A549 (cell line): Measurements from ENCODE around the gene MRFAP1. TPM values are rescaled to one million over a fixed set of nuclear protein-coding genes. Genes with fewer than 3 reads are reported as not detected.

Experiments used
- ATAC-seq, 2 experiments: fragments of 200-7000 bp in 1 of 2; fragments of >200 bp in 1 of 2; cut with Nextera tagmentation in 1 of 2; cut with Tn5 transposase in 1 of 2; 3 replicates each; pipeline versions ENCODE4 v1.8.0 to v1.9.1; 2018 to 2020; ENCODE audit warnings: mild to moderate bottlenecking in 1 of 2, moderate library complexity in 1 of 2
- CTCF ChIA-PET: fragments of 300-600 bp; sonication (Branson Sonifier 250); formaldehyde crosslinking; extraction: SDS; loops from one replicate; lab custom pipeline; 2021; ENCODE audit warnings: antibody characterized with exemption, inconsistent platforms; lab: Yijun Ruan, JAX
- POLR2A ChIA-PET: fragments of 350-600 bp; formaldehyde crosslinking; extraction: SDS; loops from one replicate; lab custom pipeline; 2021; ENCODE audit warnings: antibody characterized with exemption, inconsistent platforms; lab: Yijun Ruan, JAX
- DNase-seq, 2 experiments: peaks; one replicate each; pipeline versions ENCODE4 v3.0.0 to v3.0.0-alpha.2; 2011 to 2016; ENCODE audit warnings: low read depth in 1 of 2, low spot score in 1 of 2
- FAIRE-seq: peaks from 2 replicates; lab custom pipeline; 2011; peaks lifted over from hg19 to GRCh38; lab: Jason Lieb, UNC
- H3K27ac ChIP-seq, 2 experiments: fragments of >200 bp; sonication (Bioruptor Twin); formaldehyde crosslinking; 3 replicates each; pipeline ENCODE4 v1.5.1; 2016 to 2017
- H3K4me1 ChIP-seq: fragments of >200 bp; sonication (Bioruptor Twin); formaldehyde crosslinking; 3 replicates; pipeline ENCODE4 v1.6.1; 2016
- H3K4me2 ChIP-seq: fragments of >200 bp; sonication (Bioruptor Twin); formaldehyde crosslinking; 3 replicates; pipeline ENCODE4 v1.6.1; 2016
- H3K4me3 ChIP-seq: fragments of >200 bp; sonication (Bioruptor Twin); formaldehyde crosslinking; 3 replicates; pipeline ENCODE4 v1.5.1; 2016
- H3K9me3 ChIP-seq: fragments of >200 bp; sonication (Bioruptor Twin); formaldehyde crosslinking; 3 replicates; pipeline ENCODE4 v1.6.1; 2016
- ATOH8 ChIP-seq: fragments of 250-450 bp; sonication (Bioruptor Pico); IDR thresholded peaks from 2 replicates; pipeline ENCODE4 v1.5.0; 2020; ENCODE audit warnings: low read depth, mild to moderate bottlenecking, moderate library complexity
- CBX2 ChIP-seq: fragments of 200-600 bp; sonication (generic); IDR thresholded peaks from 2 replicates; pipeline ENCODE4 v1.6.1; 2016; ENCODE audit warnings: low read depth, mild to moderate bottlenecking, borderline replicate concordance
- CBX8 ChIP-seq: fragments of 200-600 bp; sonication (generic); IDR thresholded peaks from 2 replicates; pipeline ENCODE4 v1.6.1; 2016
- CHD4 ChIP-seq: fragments of 200-600 bp; sonication (generic); IDR thresholded peaks from 2 replicates; pipeline ENCODE4 v1.6.1; 2016; ENCODE audit warnings: antibody characterized with exemption, mild to moderate bottlenecking, borderline replicate concordance
- E2F6 ChIP-seq: IDR thresholded peaks from 2 replicates; pipeline ENCODE4 v1.6.1; 2012; ENCODE audit warnings: low read depth, borderline replicate concordance
- EHMT2 ChIP-seq: fragments of 200-600 bp; sonication (generic); IDR thresholded peaks from 2 replicates; pipeline ENCODE4 v1.6.1; 2016; ENCODE audit warnings: antibody characterized with exemption, low read depth, mild to moderate bottlenecking, moderate library complexity
- EP300 ChIP-seq, 2 experiments: fragments of >200 bp; sonication (Bioruptor Twin); formaldehyde crosslinking; IDR thresholded peaks; 2 replicates in 1 of 2; 3 replicates in 1 of 2; pipeline ENCODE4 v1.6.1; 2016 to 2017
- FOSL2 ChIP-seq, 2 experiments: fragments of 450-650 bp in 1 of 2; fragments of >200 bp in 1 of 2; sonication (Bioruptor Twin) in 1 of 2; formaldehyde crosslinking; IDR thresholded peaks; 2 replicates each; pipeline versions ENCODE4 v1.5.0 to v1.6.1; 2016 to 2020; ENCODE audit warnings: mild to moderate bottlenecking in 1 of 2, moderate library complexity in 1 of 2
- HDAC2 ChIP-seq: fragments of 200-600 bp; sonication (generic); IDR thresholded peaks from 2 replicates; pipeline ENCODE4 v1.6.1; 2016
- HOXB5 ChIP-seq: fragments of 250-450 bp; sonication (Bioruptor Pico); IDR thresholded peaks from 2 replicates; pipeline ENCODE4 v1.5.0; 2020; ENCODE audit warnings: mild to moderate bottlenecking, moderate library complexity
- JUN ChIP-seq, 2 experiments: fragments of >200 bp; sonication (Bioruptor Twin); formaldehyde crosslinking; IDR thresholded peaks; 2 replicates in 1 of 2; 3 replicates in 1 of 2; pipeline ENCODE4 v1.6.1; 2016 to 2017
- KDM1A ChIP-seq: fragments of 200-600 bp; sonication (generic); IDR thresholded peaks from 2 replicates; pipeline ENCODE4 v1.6.1; 2016; ENCODE audit warnings: low read depth, mild to moderate bottlenecking
- MAZ ChIP-seq: fragments of 150-350 bp; IDR thresholded peaks from 2 replicates; pipeline ENCODE4 v1.6.1; 2014; ENCODE audit warnings: antibody characterized with exemption, low read depth, low read length, borderline replicate concordance
- MYC ChIP-seq: IDR thresholded peaks from 2 replicates; pipeline ENCODE4 v1.6.1; 2012; ENCODE audit warnings: mild to moderate bottlenecking, inconsistent platforms, low read length, improper control_type of control experiment, borderline replicate concordance
- PHF8 ChIP-seq: fragments of 200-600 bp; sonication (generic); IDR thresholded peaks from 2 replicates; pipeline ENCODE4 v1.6.1; 2016; ENCODE audit warnings: low read depth, mild to moderate bottlenecking, antibody characterized with exemption, moderate library complexity, borderline replicate concordance
- RARB ChIP-seq: fragments of 250-450 bp; sonication (Bioruptor Pico); IDR thresholded peaks from 2 replicates; pipeline ENCODE4 v1.8.0; 2021; ENCODE audit warnings: mild to moderate bottlenecking, moderate library complexity
- TFCP2L1 ChIP-seq: fragments of 250-450 bp; sonication (Bioruptor Pico); IDR thresholded peaks from 2 replicates; pipeline ENCODE4 v1.5.0; 2021; ENCODE audit warnings: mild to moderate bottlenecking
- ZFP36 ChIP-seq: fragments of 450-650 bp; IDR thresholded peaks from 2 replicates; pipeline ENCODE4 v1.6.1; 2014; ENCODE audit warnings: borderline replicate concordance; ENCODE audit not compliant: partially characterized antibody
- ZSCAN20 ChIP-seq: fragments of 250-450 bp; sonication (Bioruptor Pico); IDR thresholded peaks from 2 replicates; pipeline ENCODE4 v1.8.0; 2022; ENCODE audit warnings: mild to moderate bottlenecking, moderate library complexity
- WGBS: methylation state at CpG from one replicate; pipeline ENCODE4 v1.1.6; 2017; ENCODE audit errors: missing lambda C conversion rate; 5-methylcytosine and 5-hydroxymethylcytosine counted together
- polyA plus RNA-seq, 4 experiments: library from polyadenylated mRNA; depleted of rRNA in 3 of 4; stranded (reverse); fragments of >200 nt; fragmentation: RNase III in 1 of 4; extraction: RNeasy Plus Mini Kit Qiagen cat#74134 plus additional on column Dnase treatment in 1 of 4; gene quantifications; 2 replicates in 3 of 4; 3 replicates in 1 of 4; pipeline ENCODE4 v1.2.3, GENCODE V29; 2011 to 2017
- TF ChIP-seq, protein P1 (sequence below): fragments of 250-450 bp; sonication (Bioruptor Pico); IDR thresholded peaks from 2 replicates; pipeline ENCODE4 v1.5.0; 2021; ENCODE audit warnings: mild to moderate bottlenecking, moderate library complexity, borderline replicate concordance
- TF ChIP-seq, protein P2 (sequence below): fragments of 200-600 bp; sonication (generic); IDR thresholded peaks from 2 replicates; pipeline ENCODE4 v1.6.1; 2016; ENCODE audit warnings: antibody characterized with exemption, mild to moderate bottlenecking, moderate library complexity
- TF ChIP-seq, protein P3 (sequence below): fragments of 150-350 bp; IDR thresholded peaks from 2 replicates; pipeline ENCODE4 v1.6.1; 2014; ENCODE audit warnings: low read depth, mild to moderate bottlenecking, low read length

The MRFAP1 gene
- polyA plus RNA-seq, 2 of the 4 experiments (the other 2 are of a cell fraction), result 272 to 304 TPM

DNA sequence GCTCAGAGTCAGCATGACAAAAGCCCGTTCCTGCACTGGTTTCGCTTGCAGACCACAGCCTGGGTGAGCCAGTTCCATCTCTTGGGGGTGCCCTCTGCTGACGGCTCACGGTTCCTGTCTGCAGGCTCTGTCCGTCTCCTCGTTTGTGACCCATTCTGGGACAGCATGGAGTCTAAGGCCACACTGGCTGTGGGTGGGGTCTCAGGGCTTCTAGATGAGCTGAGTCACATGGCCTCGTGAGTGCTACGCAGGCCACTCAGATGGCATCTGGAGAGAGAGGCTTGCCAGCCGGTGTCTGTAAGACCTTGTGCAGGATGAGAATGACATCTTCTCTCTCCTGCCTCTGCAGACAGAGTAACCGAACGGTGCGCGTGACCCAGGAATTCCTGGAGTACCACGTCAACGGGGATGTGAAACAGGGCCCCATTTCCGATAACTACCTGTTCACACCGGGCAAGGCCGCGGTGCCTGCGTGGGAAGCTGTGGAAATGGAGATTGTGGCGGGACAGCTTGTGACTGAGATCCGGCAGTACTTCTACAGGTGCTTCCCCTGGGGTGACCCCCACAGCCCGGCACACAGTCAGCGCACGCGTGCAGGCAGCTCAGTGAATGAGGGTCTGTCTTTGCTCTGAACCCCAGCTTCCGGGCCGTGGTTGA is 31.6 kb upstream of the MRFAP1 start:
- ATAC-seq (peak in 1 of 2 experiments; percentile 50; a peak in 3 of 6 replicates), FAIRE-seq (no peak), DNase-seq (peak in 1 of 2 experiments; percentile 10)
- 88% methylated on average over 22 of the region's 28 CpGs for WGBS
- Histone ChIP-seq H3K4me1 (no peaks in the 10 kb centered on the region), H3K9me3 (no peaks in the 10 kb centered on the region), H3K27ac (no peak overlapping the region), H3K4me2 (no peak overlapping the region), H3K4me3 (no peak overlapping the region)
- ChIA-PET POLR2A (interaction anchor here (1.3 kb wide), 1 partner anchor 34 kb away, joined by 3 read pairs; the partner anchor contains the start of gene MAN2B2), CTCF (interaction anchor here (1.1 kb wide), 1 partner anchor 61 kb away, joined by 3 read pairs; no protein-coding TSS in a partner anchor)
- TF ChIP-seq CBX2 (no peak), FOSL2 (IDR thresholded peaks at IDR 0.05) (no peak), FOSL2 (CRISPR knock-in tag; IDR thresholded peaks at IDR 0.05) (no peak), RARB (CRISPR knock-in tag) (no peak), PHF8 (no peak), CBX8 (no peak), HOXB5 (no peak), JUN (IDR thresholded peaks at IDR 0.05) (no peak), EP300 (IDR thresholded peaks at IDR 0.05) (no peak), MAZ (no peak), HDAC2 (no peak), ATOH8 (CRISPR knock-in tag) (no peak), EHMT2 (no peak)
- TF ChIP-seq, protein P1, sequence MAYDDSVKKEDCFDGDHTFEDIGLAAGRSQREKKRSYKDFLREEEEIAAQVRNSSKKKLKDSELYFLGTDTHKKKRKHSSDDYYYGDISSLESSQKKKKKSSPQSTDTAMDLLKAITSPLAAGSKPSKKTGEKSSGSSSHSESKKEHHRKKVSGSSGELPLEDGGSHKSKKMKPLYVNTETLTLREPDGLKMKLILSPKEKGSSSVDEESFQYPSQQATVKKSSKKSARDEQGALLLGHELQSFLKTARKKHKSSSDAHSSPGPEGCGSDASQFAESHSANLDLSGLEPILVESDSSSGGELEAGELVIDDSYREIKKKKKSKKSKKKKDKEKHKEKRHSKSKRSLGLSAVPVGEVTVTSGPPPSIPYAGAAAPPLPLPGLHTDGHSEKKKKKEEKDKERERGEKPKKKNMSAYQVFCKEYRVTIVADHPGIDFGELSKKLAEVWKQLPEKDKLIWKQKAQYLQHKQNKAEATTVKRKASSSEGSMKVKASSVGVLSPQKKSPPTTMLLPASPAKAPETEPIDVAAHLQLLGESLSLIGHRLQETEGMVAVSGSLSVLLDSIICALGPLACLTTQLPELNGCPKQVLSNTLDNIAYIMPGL (CRISPR knock-in tag), result no peak
- TF ChIP-seq, protein P2, sequence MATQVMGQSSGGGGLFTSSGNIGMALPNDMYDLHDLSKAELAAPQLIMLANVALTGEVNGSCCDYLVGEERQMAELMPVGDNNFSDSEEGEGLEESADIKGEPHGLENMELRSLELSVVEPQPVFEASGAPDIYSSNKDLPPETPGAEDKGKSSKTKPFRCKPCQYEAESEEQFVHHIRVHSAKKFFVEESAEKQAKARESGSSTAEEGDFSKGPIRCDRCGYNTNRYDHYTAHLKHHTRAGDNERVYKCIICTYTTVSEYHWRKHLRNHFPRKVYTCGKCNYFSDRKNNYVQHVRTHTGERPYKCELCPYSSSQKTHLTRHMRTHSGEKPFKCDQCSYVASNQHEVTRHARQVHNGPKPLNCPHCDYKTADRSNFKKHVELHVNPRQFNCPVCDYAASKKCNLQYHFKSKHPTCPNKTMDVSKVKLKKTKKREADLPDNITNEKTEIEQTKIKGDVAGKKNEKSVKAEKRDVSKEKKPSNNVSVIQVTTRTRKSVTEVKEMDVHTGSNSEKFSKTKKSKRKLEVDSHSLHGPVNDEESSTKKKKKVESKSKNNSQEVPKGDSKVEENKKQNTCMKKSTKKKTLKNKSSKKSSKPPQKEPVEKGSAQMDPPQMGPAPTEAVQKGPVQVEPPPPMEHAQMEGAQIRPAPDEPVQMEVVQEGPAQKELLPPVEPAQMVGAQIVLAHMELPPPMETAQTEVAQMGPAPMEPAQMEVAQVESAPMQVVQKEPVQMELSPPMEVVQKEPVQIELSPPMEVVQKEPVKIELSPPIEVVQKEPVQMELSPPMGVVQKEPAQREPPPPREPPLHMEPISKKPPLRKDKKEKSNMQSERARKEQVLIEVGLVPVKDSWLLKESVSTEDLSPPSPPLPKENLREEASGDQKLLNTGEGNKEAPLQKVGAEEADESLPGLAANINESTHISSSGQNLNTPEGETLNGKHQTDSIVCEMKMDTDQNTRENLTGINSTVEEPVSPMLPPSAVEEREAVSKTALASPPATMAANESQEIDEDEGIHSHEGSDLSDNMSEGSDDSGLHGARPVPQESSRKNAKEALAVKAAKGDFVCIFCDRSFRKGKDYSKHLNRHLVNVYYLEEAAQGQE, result no peak

GRCh38 chr4:6609415-6610079 is 30.9 kb upstream of the MRFAP1 start:
- Histone ChIP-seq H3K4me1 (no peaks in the 10 kb centered on the region), H3K27ac (no peak overlapping the region), H3K4me3 (no peak overlapping the region), H3K4me2 (no peak overlapping the region), H3K9me3 (no peaks in the 10 kb centered on the region)
- 93% methylated on average over 16 of the region's 26 CpGs for whole genome bisulfite sequencing
- ChIA-PET POLR2A (interaction anchor here (1.3 kb wide), 1 partner anchor 35 kb away, joined by 3 read pairs; the partner anchor contains the start of gene MAN2B2), CTCF (no interaction called here)
- no peak for ATAC-seq
- no peak for FAIRE-seq
- no peak for DNase-seq
- TF ChIP-seq CHD4 (no peak), E2F6 (no peak), HDAC2 (no peak), FOSL2 (IDR thresholded peaks at IDR 0.05) (no peak), FOSL2 (CRISPR knock-in tag; IDR thresholded peaks at IDR 0.05) (no peak), ZSCAN20 (CRISPR knock-in tag) (no peak), TFCP2L1 (no peak), ZFP36 (no peak), MYC (no peak), KDM1A (no peak)
- TF ChIP-seq, protein P3, sequence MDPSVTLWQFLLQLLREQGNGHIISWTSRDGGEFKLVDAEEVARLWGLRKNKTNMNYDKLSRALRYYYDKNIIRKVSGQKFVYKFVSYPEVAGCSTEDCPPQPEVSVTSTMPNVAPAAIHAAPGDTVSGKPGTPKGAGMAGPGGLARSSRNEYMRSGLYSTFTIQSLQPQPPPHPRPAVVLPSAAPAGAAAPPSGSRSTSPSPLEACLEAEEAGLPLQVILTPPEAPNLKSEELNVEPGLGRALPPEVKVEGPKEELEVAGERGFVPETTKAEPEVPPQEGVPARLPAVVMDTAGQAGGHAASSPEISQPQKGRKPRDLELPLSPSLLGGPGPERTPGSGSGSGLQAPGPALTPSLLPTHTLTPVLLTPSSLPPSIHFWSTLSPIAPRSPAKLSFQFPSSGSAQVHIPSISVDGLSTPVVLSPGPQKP, result no peak
- TF ChIP-seq, protein P2, result no peak
